Measurements from ENCODE around the gene LLPH. TPM values are rescaled to one million over a fixed set of nuclear protein-coding genes. Genes with fewer than 3 reads are reported as not detected.
A peak's percentile ranks its signal among the peaks of the same experiment; 100 is the strongest.

Gene LLPH
- total and polyA plus RNA-seq, 2 of the 13 experiments (the other 11 are each of a cell fraction or from before 2014, with no cell fraction given): 4.2 to 25.6 TPM

DNA sequence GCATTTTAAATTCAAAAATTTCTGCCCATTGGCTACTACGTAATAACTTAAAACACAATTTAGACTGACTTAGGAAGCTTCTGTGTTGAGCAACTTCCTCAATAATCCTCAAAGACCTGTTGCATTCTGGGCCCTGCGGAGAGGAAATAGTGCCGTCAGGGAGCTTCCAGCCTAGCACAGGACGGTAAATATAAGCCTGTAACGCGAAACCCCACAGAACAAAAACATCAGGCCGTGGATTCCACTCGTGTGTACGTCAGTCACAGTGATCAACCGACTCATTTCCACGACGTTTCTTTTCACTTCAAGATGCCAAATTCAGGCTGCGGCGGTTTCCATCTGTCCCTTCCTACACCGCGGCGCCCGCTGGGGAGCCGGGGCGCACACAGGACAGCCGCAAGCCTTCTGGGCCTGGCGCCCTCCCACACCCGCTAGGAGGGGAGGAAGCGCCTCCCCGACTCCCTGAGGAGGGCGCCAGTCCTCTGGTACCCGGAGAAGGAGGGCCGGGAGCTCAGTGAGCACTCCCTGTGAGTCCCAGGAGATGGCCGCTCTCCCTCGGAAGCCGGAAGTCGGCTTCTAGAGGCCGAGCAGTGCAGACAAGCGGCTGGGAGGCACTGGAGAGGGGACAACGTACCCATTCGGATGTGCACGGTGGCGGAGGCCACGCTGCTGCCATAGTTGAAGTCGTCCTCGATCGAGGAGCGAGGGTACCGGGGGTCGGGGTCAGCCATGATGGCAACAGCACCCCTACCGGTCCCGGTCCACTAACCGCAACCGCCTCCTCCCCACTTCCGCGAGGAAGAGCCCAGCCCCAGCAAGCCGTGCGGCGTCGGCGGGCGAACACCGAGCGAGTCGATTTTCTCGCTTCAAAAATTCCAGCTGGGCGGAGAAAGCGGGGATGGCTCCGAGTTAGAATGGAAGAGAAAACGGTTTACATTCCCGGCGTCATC is 38.9 kb upstream of the LLPH start, which contains the start of gene TMBIM4 (continued):
- TF ChIP-seq, protein P1, sequence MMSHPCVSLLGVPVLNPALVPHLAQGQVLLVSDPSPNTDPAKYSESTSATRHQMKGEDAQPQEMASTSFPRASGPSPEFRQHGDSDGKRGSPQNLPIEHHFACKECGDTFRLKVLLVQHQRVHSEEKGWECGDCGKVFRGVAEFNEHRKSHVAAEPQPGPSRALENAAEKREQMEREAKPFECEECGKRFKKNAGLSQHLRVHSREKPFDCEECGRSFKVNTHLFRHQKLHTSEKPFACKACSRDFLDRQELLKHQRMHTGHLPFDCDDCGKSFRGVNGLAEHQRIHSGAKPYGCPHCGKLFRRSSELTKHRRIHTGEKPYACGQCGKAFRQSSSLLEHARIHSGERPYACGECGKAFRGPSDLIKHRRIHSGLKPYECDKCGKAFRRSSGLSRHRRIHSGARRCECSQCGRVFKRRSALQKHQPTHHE (CRISPR knock-in tag; IDR thresholded peaks at IDR 0.05; ENCODE audit: borderline replicate concordance): peak; percentile 68; the same call in 1 of the 2 replicates
- TF ChIP-seq FOXP4 (CRISPR knock-in tag; IDR thresholded peaks at IDR 0.05) (peak; percentile 36; the same call in 1 of the 2 replicates), PHB2 (IDR thresholded peaks at IDR 0.05; ENCODE audit: partially characterized antibody) (no peak), ZSCAN22 (CRISPR knock-in tag; IDR thresholded peaks at IDR 0.05) (peak; percentile 67), NFE2L1 (CRISPR knock-in tag; IDR thresholded peaks at IDR 0.05; ENCODE audit: borderline replicate concordance) (no peak), FOXO1 (CRISPR knock-in tag; IDR thresholded peaks at IDR 0.05) (no peak), JUNB (CRISPR knock-in tag; IDR thresholded peaks at IDR 0.05; ENCODE audit: borderline replicate concordance) (no peak), CENPT (CRISPR knock-in tag; IDR thresholded peaks at IDR 0.05; ENCODE audit: low read depth) (0 out of 2 replicates have a peak, but pooled peaks have one; percentile 65), RXRA (CRISPR knock-in tag; IDR thresholded peaks at IDR 0.05) (peak; percentile 80; the same call in 1 of the 2 replicates), ZNF446 (CRISPR knock-in tag; IDR thresholded peaks at IDR 0.05) (peak; percentile 52; the same call in 1 of the 2 replicates), ZNF138 (CRISPR knock-in tag; IDR thresholded peaks at IDR 0.05; ENCODE audit: low read depth) (no peak), ZNF207 (IDR thresholded peaks at IDR 0.05; ENCODE audit: borderline replicate concordance) (no peak), SNAI1 (CRISPR knock-in tag; IDR thresholded peaks at IDR 0.05; ENCODE audit: borderline replicate concordance) (no peak), ZNF468 (CRISPR knock-in tag; IDR thresholded peaks at IDR 0.05) (no peak), ZNF333 (CRISPR knock-in tag; IDR thresholded peaks at IDR 0.05; ENCODE audit: borderline replicate concordance) (peak; percentile 45; the same call in 1 of the 2 replicates), SALL1 (CRISPR knock-in tag; IDR thresholded peaks at IDR 0.05) (peak; percentile 88), ZMYM4 (CRISPR knock-in tag; IDR thresholded peaks at IDR 0.05) (peak; percentile 86), ZHX1 (CRISPR knock-in tag; IDR thresholded peaks at IDR 0.05; ENCODE audit: low read depth) (peak; percentile 87)
- TF ChIP-seq, protein P2, sequence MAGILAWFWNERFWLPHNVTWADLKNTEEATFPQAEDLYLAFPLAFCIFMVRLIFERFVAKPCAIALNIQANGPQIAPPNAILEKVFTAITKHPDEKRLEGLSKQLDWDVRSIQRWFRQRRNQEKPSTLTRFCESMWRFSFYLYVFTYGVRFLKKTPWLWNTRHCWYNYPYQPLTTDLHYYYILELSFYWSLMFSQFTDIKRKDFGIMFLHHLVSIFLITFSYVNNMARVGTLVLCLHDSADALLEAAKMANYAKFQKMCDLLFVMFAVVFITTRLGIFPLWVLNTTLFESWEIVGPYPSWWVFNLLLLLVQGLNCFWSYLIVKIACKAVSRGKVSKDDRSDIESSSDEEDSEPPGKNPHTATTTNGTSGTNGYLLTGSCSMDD (CRISPR knock-in tag; IDR thresholded peaks at IDR 0.05): no peak
- TF ChIP-seq, protein P3, sequence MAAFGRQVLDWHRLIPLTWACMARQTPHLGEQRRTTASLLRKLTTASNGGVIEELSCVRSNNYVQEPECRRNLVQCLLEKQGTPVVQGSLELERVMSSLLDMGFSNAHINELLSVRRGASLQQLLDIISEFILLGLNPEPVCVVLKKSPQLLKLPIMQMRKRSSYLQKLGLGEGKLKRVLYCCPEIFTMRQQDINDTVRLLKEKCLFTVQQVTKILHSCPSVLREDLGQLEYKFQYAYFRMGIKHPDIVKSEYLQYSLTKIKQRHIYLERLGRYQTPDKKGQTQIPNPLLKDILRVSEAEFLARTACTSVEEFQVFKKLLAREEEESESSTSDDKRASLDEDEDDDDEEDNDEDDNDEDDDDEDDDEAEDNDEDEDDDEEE (CRISPR knock-in tag; IDR thresholded peaks at IDR 0.05): peak; percentile 57; the same call in 1 of the 2 replicates
